SK-N-SH treated with all-trans-retinoic acid at 6 μM for 48 hours (cell line): ENCODE measurements around the gene THAP3.

Source experiments
- ATAC-seq: fragments of 200-7000 bp; cut with Tn5 transposase; 3 replicates; pipeline ENCODE4 v1.9.1; 2020; ENCODE audit warnings: mild to moderate bottlenecking, moderate library complexity
- ARNTL ChIP-seq: fragments of 450-650 bp; formaldehyde crosslinking; IDR thresholded peaks from 2 replicates; pipeline ENCODE4 v1.5.0; 2020; ENCODE audit warnings: low read depth, mild to moderate bottlenecking, moderate library complexity, borderline replicate concordance
- BACH2 ChIP-seq: fragments of 250-450 bp; sonication (Bioruptor Pico); IDR thresholded peaks from 2 replicates; pipeline ENCODE4 v1.9.0; 2021; ENCODE audit warnings: mild to moderate bottlenecking, borderline replicate concordance
- CREB5 ChIP-seq: fragments of 250-450 bp; sonication (Bioruptor Pico); IDR thresholded peaks from 2 replicates; pipeline ENCODE4 v1.5.1; 2020; ENCODE audit warnings: low read depth, mild to moderate bottlenecking, moderate library complexity
- CSDC2 ChIP-seq: fragments of 250-450 bp; sonication (Bioruptor Pico); IDR thresholded peaks from 2 replicates; pipeline ENCODE4 v1.5.0; 2020; ENCODE audit warnings: mild to moderate bottlenecking, moderate library complexity
- CSRNP3 ChIP-seq: fragments of 250-450 bp; sonication (Bioruptor Pico); IDR thresholded peaks from 2 replicates; pipeline ENCODE4 v1.5.1; 2021; ENCODE audit warnings: mild to moderate bottlenecking, moderate library complexity
- GLIS3 ChIP-seq: fragments of 250-450 bp; sonication (Bioruptor Pico); IDR thresholded peaks from 2 replicates; pipeline ENCODE4 v1.5.0; 2020; ENCODE audit warnings: mild to moderate bottlenecking, moderate library complexity
- ISL1 ChIP-seq: fragments of 250-450 bp; sonication (Bioruptor Pico); IDR thresholded peaks from 2 replicates; pipeline ENCODE4 v2.1.2; 2022; ENCODE audit warnings: mild to moderate bottlenecking, moderate library complexity
- OSR1 ChIP-seq: fragments of 250-450 bp; sonication (Bioruptor Pico); IDR thresholded peaks from 2 replicates; pipeline ENCODE4 v1.8.0; 2022; ENCODE audit warnings: moderate library complexity, mild to moderate bottlenecking, inconsistent platforms
- PATZ1 ChIP-seq: fragments of 250-450 bp; sonication (Bioruptor Pico); IDR thresholded peaks from 2 replicates; pipeline ENCODE4 v1.8.0; 2020; ENCODE audit warnings: mild to moderate bottlenecking, moderate library complexity, borderline replicate concordance
- POU6F1 ChIP-seq: fragments of 250-450 bp; sonication (Bioruptor Pico); IDR thresholded peaks from 2 replicates; pipeline ENCODE4 v1.8.0; 2021; ENCODE audit warnings: low read depth, mild to moderate bottlenecking, moderate library complexity, borderline replicate concordance
- PPARA ChIP-seq: fragments of 250-450 bp; sonication (Bioruptor Pico); IDR thresholded peaks from 2 replicates; pipeline ENCODE4 v1.5.0; 2020; ENCODE audit warnings: mild to moderate bottlenecking, borderline replicate concordance
- RARB ChIP-seq: fragments of 250-450 bp; sonication (Bioruptor Pico); IDR thresholded peaks from 2 replicates; pipeline ENCODE4 v1.8.0; 2021; ENCODE audit warnings: mild to moderate bottlenecking, moderate library complexity
- SNAI2 ChIP-seq: fragments of 250-450 bp; sonication (Bioruptor Pico); IDR thresholded peaks from 2 replicates; pipeline ENCODE4 v1.5.0; 2020; ENCODE audit warnings: mild to moderate bottlenecking, moderate library complexity
- TCF4 ChIP-seq: fragments of 250-450 bp; sonication (Bioruptor Pico); IDR thresholded peaks from 2 replicates; pipeline ENCODE4 v1.8.0; 2021; ENCODE audit warnings: mild to moderate bottlenecking, moderate library complexity, borderline replicate concordance
- TOX ChIP-seq: fragments of 250-450 bp; sonication (Bioruptor Pico); IDR thresholded peaks from 2 replicates; pipeline ENCODE4 v1.8.0; 2021; ENCODE audit warnings: mild to moderate bottlenecking, moderate library complexity, borderline replicate concordance
- TSHZ2 ChIP-seq: fragments of 250-450 bp; sonication (Bioruptor Pico); IDR thresholded peaks from 2 replicates; pipeline ENCODE4 v1.5.0; 2020; ENCODE audit warnings: mild to moderate bottlenecking, moderate library complexity
- ZC3H10 ChIP-seq: fragments of 250-450 bp; sonication (Bioruptor Pico); IDR thresholded peaks from 2 replicates; pipeline ENCODE4 v1.5.1; 2021; ENCODE audit warnings: mild to moderate bottlenecking, moderate library complexity
- ZFP3 ChIP-seq: fragments of 250-450 bp; sonication (Bioruptor Pico); IDR thresholded peaks from 2 replicates; pipeline ENCODE4 v1.5.0; 2020; ENCODE audit warnings: mild to moderate bottlenecking, moderate library complexity
- ZFP30 ChIP-seq: fragments of 450-650 bp; formaldehyde crosslinking; IDR thresholded peaks from 2 replicates; pipeline ENCODE4 v1.5.0; 2022; ENCODE audit warnings: mild to moderate bottlenecking, moderate library complexity
- ZNF565 ChIP-seq: fragments of 450-650 bp; formaldehyde crosslinking; conservative IDR thresholded peaks from 2 replicates; pipeline ENCODE4 v1.5.0; 2020; ENCODE audit warnings: low read depth, mild to moderate bottlenecking, moderate library complexity
- ZNF70 ChIP-seq: fragments of 450-650 bp; formaldehyde crosslinking; IDR thresholded peaks from 2 replicates; pipeline ENCODE4 v1.5.0; 2020; ENCODE audit warnings: mild to moderate bottlenecking, moderate library complexity
- ZNF8 ChIP-seq: fragments of 450-650 bp; formaldehyde crosslinking; IDR thresholded peaks from 2 replicates; pipeline ENCODE4 v1.5.0; 2020; ENCODE audit warnings: mild to moderate bottlenecking, moderate library complexity

Gene THAP3

GRCh38 chr1:6580593-6581409 is 43.9 kb upstream of the THAP3 start:
- ATAC-seq = peak; percentile 6; the same call in 2 of the 3 replicates
- TF ChIP-seq PPARA (no peak), CREB5 (CRISPR knock-in tag) (no peak), ARNTL (CRISPR knock-in tag) (no peak), TSHZ2 (CRISPR knock-in tag) (no peak), ZNF8 (CRISPR knock-in tag) (no peak), TCF4 (no peak), ZFP3 (CRISPR knock-in tag) (no peak), CSDC2 (CRISPR knock-in tag) (no peak), TOX (CRISPR knock-in tag) (no peak), BACH2 (CRISPR knock-in tag) (no peak), GLIS3 (CRISPR knock-in tag) (no peak), RARB (CRISPR knock-in tag) (no peak), ZC3H10 (no peak), ZFP30 (CRISPR knock-in tag) (no peak), CSRNP3 (CRISPR knock-in tag) (no peak), ISL1 (CRISPR knock-in tag) (no peak), ZNF70 (CRISPR knock-in tag) (no peak), PATZ1 (CRISPR knock-in tag) (no peak), POU6F1 (CRISPR knock-in tag) (no peak), ZNF565 (no peak)

- no peak for ATAC-seq
- TF ChIP-seq ARNTL (CRISPR knock-in tag) (no peak), SNAI2 (CRISPR knock-in tag) (no peak), TCF4 (no peak), PPARA (no peak), ZFP3 (CRISPR knock-in tag) (no peak), TOX (CRISPR knock-in tag) (no peak), ZC3H10 (no peak), POU6F1 (CRISPR knock-in tag) (no peak), CSRNP3 (CRISPR knock-in tag) (no peak), CSDC2 (CRISPR knock-in tag) (no peak), OSR1 (no peak), PATZ1 (CRISPR knock-in tag) (no peak), RARB (CRISPR knock-in tag) (no peak), GLIS3 (CRISPR knock-in tag) (no peak)
Observed at GRCh38 chr1:6581561-6582305, 42.9 kb upstream of the THAP3 start.
